HG03103 (cell line): ENCODE data around the gene SCP2.

Experiments used
- ATAC-seq: cut with Tn5 transposase; IDR thresholded peaks from one replicate; pipeline ENCODE4 v1.9.1; 2021; ENCODE audit warnings: low read depth; ENCODE audit not compliant: unreplicated experiment

Gene SCP2

GRCh38 chr1:52927212-52928014 lies at the start of gene SCP2:
TSS of gene SCP2 (plus strand) at chr1:52927276. CDS start at chr1:52927397, 121 bp downstream.
- ATAC-seq: peak; percentile 83

DNA sequence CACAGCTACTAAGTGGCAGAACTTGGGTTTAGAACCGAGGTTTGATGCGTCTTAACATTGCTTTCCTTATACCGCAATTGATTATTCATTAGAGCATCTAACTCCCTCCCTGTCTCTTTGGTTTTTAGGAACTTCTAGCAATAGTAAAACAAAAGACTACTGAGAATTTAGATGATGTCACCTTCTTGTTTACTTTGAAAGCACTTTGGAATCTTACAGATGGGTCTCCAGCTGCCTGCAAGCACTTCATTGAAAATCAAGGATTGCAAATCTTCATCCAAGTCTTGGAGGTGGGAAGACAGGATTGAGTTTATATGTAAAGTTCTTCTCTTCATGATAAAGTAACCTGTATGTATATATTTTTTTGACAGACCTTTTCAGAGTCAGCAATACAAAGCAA lies 49.5 kb upstream of the SCP2 start:
- ATAC-seq: no peak

- no peak for ATAC-seq
Observed at GRCh38 chr1:52880206-52880605, 46.9 kb upstream of the SCP2 start.

- ATAC-seq: no peak
Observed at GRCh38 chr1:52887483-52887882, 39.6 kb upstream of the SCP2 start.

DNA sequence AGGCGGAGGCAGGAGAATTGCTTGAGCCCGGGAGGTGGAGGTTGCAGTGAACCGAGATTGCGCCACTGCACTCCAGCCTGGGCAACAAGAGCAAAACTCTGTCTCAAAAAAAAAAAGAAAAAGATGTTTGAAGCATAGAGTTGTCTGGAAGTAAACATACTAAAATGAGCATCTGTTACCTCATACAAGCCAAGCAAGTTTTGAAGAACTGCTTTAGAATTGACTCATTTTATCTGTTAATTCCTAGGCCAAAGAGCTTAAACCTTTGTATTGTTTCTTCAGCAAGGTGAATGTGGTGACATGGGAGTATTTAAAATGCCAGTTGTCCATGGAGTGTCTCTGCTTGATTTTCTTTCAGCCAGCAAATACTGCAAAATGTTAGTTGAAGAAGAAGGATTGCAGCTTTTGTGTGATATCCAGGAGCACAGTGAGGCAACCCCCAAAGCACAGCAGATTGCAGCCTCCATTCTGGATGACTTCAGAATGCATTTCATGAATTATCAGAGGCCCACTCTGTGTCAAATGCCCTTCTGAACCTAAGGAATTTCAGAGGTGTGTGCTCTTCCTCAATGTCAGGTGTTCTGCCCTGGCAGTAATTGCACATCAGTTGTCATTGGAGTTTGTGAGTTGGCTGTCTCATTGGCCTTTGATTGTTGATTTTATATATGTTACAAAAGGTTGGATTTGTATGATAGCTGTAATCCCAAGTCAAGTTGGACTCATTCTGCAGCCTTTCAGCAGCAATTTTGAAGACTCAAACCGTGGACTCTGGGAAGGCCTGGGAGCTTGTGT lies 34.5 kb upstream of the SCP2 start:
- ATAC-seq: no peak

DNA sequence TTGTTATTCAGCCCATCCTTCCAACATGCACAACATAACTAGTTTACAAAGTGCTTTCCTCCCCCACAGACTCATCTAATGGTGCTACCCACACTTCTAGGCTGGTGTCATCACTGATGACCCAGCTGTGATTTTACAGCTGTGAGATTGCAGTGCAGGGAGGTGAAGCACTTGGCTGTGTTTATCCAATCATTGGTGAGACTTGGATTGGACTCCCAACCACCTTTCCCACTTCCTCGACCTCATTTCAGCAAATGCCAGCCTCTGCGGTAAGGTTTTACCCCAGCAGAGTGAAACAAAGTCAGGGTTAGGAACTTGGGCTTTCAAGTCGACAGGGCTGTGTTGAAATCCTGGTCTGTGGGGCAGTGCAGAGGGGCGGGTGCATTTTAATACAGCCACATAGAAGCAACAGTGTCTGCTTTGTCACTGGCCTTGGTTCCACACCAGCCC lies 27.6 kb upstream of the SCP2 start:
- ATAC-seq: no peak

- ATAC-seq: no peak
Observed at GRCh38 chr1:52900402-52900801, 26.7 kb upstream of the SCP2 start.

DNA sequence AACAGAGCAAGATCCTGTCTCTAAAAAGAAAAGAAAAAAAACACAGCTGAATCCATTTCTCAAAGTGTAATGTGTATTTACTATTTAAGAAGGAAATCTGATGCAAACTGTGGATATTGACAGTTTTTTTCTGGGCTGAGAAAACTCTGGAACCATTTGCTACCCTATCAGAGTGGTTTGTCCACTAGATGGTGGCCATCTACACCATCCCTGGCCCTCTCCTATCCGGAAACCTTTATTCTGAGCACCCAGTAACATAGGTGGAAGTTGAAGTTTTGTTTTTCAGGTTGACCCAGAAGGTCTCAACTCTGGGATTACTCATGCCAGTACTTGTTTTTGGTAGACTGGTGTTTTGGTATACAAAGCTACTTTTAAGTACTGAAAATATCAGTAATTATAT lies 25.7 kb upstream of the SCP2 start:
- ATAC-seq: no peak

DNA sequence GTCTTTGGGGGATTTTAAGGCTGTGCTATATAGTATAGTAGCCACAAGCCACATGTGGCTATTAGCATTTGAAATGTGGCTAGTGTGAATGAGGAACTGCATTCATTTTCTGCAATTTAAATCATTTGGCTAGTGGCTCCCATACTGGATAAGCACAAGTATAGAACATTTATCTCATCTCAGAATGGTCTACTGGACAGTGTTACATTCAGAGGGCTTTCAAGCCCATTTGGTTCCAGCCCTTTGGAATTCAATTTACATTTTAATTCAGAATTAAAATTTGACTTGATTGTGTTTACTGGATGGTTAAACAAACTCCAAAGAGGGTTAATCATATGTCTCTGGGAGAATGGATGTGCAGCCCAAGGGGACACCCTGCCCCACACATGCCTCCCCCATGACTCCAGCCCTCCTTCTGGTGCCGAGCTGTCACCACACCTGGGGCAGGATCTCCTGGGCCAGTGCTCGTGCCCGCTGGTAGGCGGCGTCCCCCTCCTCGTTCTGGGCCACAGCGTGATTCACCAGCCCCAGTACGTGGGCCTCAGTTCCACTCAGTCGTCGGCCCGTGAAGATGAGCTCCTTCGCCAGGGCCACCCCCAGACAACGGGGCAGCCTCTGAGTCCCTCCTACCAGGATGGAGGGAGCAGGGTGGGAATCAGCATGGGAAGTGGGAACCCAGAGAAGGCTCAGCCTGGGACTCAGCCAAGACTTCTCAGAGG lies 22.7 kb upstream of the SCP2 start:
- no peak for ATAC-seq

DNA sequence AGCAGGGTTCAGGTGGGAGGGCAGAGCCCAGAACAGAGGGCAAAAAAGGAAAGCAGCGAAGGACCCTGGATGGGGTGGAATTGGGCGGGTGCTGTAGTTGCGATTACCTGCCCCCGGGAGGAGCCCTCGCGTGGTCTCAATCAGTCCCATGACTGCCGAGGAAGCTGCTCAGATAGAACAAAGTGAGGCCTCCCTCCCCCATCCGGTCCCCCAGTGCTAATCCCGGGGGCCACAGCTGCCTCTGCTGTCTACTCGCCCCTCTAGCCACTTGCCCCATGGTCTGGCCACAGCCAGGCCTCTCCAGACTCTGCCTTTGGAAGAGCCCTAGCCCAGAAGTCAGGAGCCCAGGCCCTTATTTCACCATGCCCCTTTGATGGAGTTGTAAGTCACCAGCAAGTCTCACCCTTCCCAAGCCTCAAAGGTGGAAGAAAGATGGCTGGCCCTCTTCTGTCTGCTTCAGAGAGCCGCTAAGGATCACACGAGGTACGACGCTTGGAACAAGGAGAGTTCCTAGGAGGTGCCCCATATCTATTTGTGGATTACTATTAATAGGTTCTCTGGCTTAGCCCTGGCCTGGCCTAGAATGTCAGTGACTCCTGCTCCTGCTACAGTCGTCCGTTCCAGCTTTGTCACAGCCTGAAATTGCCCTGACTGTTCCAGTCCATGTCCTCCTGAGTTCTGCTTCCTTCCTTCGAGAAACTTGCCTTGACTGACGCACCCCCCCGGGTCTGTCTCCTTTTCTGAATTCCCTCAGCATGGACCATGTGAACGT lies 22.0 kb upstream of the SCP2 start:
- no peak for ATAC-seq

DNA sequence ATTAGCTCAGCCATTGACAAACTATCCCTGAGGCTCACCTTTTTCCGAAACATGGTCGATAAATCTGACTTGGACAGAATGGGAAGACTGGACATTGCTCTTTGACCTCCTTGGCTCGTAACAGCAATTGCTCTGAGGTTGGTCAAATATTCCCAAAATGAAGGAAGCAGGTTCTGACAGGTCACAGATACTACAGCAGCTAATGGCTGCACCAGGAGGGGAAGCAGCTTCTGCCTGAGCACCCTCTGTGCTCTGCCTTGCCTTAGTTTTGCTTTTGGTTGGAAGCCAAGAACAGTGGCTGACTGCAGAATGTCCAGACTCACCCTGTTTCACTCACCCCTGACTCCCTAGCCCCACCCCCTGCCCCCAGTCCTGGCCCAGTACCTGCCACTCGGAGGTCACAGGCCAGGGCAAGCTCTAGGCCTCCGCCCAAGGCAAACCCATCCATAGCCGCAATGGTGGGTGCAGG lies 20.9 kb upstream of the SCP2 start:
- ATAC-seq: no peak

DNA sequence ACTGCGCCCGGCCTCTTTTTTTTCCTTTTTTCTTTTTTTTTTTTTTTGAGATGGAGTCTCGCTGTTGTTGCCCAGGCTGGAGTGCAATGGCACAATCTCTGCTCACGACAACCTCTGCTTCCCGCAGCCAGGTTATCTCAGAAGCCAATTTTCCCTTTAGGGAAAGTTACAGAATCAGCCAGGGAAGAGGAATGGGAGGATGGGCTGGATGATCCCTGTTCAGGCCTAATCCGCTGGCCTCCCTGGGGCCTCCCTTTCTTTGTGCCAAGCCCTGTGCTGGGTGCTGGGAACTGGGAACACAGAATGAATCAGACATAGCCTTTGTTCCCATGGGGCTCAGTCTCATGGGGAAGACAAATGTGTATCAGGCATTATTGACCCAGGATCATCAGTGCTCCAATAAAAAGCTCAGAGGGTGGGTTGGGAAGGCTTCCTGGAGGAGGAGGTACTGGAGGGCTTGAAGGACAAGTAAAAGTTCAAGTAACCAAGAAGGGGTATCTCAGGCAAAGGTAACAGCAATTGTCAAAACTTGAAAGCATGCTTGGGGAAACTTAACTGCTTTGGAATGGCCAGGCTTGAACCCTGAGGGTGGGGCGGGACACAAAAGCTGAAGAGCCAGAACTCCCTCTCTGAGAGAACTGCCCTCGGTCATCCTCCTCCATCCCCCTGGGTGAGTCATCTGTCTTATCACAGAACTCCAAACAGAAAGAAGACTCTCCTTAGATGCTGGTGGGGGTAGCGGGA lies 19.8 kb upstream of the SCP2 start:
- ATAC-seq: no peak

GRCh38 chr1:52907812-52908153 lies 19.3 kb upstream of the SCP2 start:
- no peak for ATAC-seq

DNA sequence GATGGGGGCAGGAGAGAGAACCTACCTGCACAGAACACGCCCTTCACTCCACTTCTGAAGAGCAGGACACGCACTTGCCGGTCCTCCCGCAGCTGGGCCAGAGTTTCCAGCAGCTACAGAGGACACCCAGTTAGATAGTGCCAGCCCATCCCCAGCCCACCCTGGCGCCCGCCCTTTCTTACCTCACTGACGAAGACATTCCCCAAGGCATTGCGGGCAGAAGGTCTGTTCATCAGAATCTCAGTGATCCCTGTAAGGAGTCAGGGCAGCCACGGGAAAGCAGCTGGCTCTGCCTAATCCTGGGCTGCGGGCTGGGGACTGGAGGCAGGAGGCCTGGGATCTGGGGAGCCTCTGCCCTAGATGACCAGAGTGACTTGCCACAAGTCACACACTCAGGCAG lies 15.5 kb upstream of the SCP2 start:
- ATAC-seq: no peak

DNA sequence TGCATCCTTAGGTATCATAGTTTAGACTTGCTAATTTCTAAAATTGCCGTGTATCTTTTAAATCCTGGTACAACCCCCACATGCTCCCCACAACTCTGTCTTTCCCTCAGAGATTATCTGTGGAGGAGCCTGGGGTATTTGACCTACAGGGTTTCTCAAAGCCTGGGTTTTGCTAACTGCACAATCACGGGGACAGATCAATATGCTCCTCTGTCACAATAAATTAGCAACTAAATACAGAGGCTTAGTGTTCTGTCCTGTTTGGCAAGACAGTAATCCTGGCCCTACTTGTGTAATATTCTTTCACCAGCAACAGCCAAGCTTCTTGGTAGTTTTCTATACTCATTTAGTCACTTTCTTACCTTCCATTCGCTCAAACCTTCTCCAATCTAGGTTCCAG lies 14.1 kb upstream of the SCP2 start:
- no peak for ATAC-seq

- no peak for ATAC-seq
Observed at GRCh38 chr1:52913537-52913936, 13.5 kb upstream of the SCP2 start.

DNA sequence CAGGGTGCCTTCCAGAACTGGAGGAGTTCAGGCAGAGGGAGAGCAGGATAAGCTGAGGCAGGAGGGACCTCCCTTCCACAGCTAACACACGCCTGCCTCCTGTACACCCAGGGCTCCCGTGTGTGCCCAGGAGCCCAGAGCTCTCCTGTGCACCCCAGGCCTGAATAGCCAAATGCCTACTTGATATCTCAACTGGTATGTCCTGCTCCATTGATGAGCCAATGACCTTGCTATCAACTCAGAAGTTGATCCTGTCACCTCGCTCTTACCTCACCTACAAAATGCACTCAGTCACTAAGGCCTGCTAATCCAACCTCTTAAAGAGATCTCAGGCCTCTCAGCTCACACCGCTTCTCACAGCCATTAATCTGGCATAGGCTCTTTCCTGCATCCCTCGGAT lies 12.6 kb upstream of the SCP2 start:
- no peak for ATAC-seq

GRCh38 chr1:52915211-52915854 lies 11.7 kb upstream of the SCP2 start:
- no peak for ATAC-seq

DNA sequence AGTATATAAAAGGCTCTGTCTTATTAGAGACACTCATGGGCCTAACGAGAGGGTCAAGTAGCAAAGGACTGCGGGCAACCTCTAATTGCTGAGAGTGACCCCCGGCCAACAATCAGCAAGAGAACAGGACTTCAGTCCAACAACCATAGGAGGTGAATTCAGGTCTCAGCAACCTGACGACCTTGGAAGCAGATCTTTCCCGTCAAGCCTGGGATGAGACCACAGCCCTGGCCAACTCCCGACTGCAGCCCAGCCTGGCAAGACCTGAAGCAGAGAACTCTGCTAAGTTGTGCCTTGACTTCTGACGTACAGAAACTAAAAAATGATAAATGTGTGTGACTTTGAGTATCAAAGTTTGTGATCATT lies 11.2 kb upstream of the SCP2 start:
- ATAC-seq: no peak
